GM18873 (cell line): ENCODE measurements around the gene MAGEH1.

Source experiments
- ATAC-seq: cut with Tn5 transposase; IDR thresholded peaks from one replicate; pipeline ENCODE4 v1.9.1; 2021; ENCODE audit warnings: mild to moderate bottlenecking, moderate library complexity, moderate number of reproducible peaks; ENCODE audit not compliant: unreplicated experiment, low FRiP score

Gene MAGEH1

DNA sequence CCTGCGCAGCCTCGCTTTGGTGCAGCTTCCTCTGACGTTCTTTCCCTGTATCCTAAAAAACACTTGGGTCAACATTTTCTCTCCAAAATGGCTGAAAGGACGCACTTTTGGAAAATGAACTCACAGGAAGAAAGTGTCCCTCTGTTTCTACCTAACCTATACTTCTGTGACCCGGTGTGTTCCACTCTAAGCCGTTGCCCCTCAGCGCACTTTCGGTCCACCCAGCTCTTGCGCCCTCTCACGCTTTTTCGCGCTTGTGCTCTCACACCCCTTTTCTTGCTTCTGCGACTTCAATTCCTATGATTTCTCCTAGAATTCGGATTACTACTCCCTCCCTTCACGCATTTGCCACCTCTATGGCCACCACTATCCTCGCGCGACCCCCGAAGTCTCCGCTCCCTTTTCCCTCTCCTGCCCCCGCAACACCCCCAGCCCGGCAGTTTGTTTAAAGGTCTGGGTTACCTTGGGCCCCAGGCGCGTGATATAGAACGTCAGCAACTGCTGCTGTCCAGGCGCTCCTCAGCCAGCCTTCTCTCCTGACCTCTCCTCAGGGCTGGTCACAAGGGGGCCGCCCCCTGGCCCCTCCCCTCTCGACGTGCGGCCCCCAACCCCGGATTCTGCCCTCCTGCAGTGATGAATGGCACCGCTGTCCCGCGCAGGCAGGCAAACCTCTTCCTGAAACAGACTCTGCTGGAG lies 37.5 kb downstream of the MAGEH1 start, which contains the start of gene USP51:
TSS of gene USP51 (minus strand) at position 535 of the 696 bp plus-strand sequence. CDS start 909 bp downstream, outside the sequence.
- peak; percentile 30 for ATAC-seq

DNA sequence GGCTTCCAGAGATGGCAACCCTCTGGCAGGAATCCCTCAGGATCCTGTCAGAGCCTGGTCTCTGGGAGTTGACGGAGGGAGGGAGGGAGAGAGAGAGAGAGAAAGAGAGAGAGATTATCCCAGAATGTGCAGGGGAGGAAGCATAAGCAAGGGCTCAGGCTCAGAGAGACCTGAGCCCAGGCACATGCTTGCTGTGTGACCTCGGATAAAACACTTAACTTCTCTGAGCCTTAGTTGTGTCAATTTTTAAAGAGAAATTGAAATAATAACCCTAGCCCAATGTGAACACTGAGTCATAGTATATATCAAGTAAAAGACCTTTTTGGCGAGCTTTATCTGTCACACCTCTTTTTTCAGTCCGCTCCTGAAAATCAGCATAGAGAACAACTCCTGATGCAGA lies 38.2 kb downstream of the MAGEH1 start:
- ATAC-seq = no peak

DNA sequence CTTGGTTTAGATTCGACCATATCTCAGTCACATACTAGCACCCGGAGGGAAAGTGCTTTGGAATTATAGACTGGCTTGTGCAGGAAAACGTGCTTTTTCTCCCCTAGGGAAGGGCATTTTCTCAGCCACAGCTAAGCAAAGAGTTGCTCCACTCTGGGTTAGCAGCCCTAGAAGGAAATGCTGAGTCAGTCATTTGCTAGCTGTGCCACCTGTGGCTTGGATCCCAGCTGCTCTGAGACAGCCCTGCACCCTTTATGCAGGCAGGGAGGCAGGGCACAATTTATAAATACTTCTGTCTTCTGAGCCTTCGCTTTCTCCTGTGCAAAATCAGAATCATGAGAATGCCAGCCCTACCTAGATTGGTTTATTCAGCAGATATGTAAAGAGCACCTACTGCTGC lies 39.0 kb downstream of the MAGEH1 start:
- ATAC-seq = no peak
